ENCODE measurements around the gene NOL3. TPM values are rescaled to one million over a fixed set of nuclear protein-coding genes. Genes with fewer than 3 reads are reported as not detected.

NOL3 gene
- total and polyA plus RNA-seq, 2 of the 13 experiments (the other 11 are each of a cell fraction or from before 2014, with no cell fraction given), result 5.7 to 20.5 TPM

DNA sequence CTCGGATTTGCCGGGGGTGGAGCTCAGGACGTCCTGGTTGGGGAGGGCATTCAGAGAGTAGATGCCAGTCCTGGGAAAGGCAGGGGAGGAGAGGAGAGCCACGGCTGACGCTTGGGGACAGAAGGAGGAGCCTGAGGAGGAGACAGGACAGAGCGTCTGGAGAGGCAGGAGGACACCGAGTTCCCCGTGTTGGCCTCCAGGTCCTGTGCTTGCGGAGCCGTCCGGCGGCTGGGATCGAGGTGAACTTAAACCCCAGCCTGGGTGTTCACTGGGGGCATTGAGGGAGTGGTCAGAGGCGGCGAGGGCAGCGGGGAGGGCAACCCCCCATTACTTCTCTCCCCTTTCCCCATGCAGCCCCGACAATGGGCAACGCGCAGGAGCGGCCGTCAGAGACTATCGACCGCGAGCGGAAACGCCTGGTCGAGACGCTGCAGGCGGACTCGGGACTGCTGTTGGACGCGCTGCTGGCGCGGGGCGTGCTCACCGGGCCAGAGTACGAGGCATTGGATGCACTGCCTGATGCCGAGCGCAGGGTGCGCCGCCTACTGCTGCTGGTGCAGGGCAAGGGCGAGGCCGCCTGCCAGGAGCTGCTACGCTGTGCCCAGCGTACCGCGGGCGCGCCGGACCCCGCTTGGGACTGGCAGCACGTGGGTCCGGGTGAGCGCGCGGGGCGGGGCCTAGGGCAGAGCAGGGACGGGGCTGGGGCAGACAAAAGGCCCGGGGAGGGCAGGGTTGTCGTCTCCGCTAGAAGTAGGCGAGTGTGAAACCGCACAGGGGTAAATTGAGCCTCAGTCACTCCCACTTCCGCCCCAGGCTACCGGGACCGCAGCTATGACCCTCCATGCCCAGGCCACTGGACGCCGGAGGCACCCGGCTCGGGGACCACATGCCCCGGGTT, 3.7 kb downstream of the NOL3 start (continued):
- 0 out of 2 replicates have a peak, but pooled peaks have one; percentile 19 for TF ChIP-seq CAMTA2 (CRISPR knock-in tag; IDR thresholded peaks at IDR 0.05; ENCODE audit: borderline replicate concordance)
- peak; percentile 98 for TF ChIP-seq AKAP8 (CRISPR knock-in tag; IDR thresholded peaks at IDR 0.05)
- no peak for TF ChIP-seq ZNF569 (CRISPR knock-in tag; IDR thresholded peaks at IDR 0.05; ENCODE audit: borderline replicate concordance)
- TF ChIP-seq DRAP1 (CRISPR knock-in tag; IDR thresholded peaks at IDR 0.05), result peak; percentile 78
- TF ChIP-seq ZNF101 (CRISPR knock-in tag; IDR thresholded peaks at IDR 0.05; ENCODE audit: borderline replicate concordance, low read depth), result no peak
- TF ChIP-seq NR2F6 (IDR thresholded peaks at IDR 0.05), result no peak
- TF ChIP-seq NR2F6 (CRISPR knock-in tag; IDR thresholded peaks at IDR 0.05), result peak; percentile 75; the same call in 1 of the 2 replicates
- TF ChIP-seq ZBTB2 (CRISPR knock-in tag; IDR thresholded peaks at IDR 0.05; ENCODE audit: low read depth), result peak; percentile 88
- no peak for TF ChIP-seq MTF1 (CRISPR knock-in tag; IDR thresholded peaks at IDR 0.05)
- no peak for TF ChIP-seq USF2 (IDR thresholded peaks at IDR 0.05; ENCODE audit: low read depth, low read length)
- no peak for TF ChIP-seq USF2 (CRISPR knock-in tag; IDR thresholded peaks at IDR 0.05; ENCODE audit: borderline replicate concordance)
- TF ChIP-seq ZNF781 (CRISPR knock-in tag; IDR thresholded peaks at IDR 0.05; ENCODE audit: borderline replicate concordance, not compliant biosample characterization), result no peak
- TF ChIP-seq WIZ (CRISPR knock-in tag; IDR thresholded peaks at IDR 0.05), result peak; percentile 83
- 0 out of 2 replicates have a peak, but pooled peaks have one; percentile 52 for TF ChIP-seq NFKBIZ (CRISPR knock-in tag; IDR thresholded peaks at IDR 0.05)
- peak; percentile 98 for TF ChIP-seq ZSCAN21 (CRISPR knock-in tag; IDR thresholded peaks at IDR 0.05; ENCODE audit: borderline replicate concordance)
- no peak; the same call in 1 of the 2 replicates for TF ChIP-seq SIX1 (CRISPR knock-in tag; IDR thresholded peaks at IDR 0.05; ENCODE audit: borderline replicate concordance)
- TF ChIP-seq NFE2L1 (CRISPR knock-in tag; IDR thresholded peaks at IDR 0.05; ENCODE audit: borderline replicate concordance), result peak; percentile 68; the same call in 1 of the 2 replicates
- TF ChIP-seq PLRG1 (conservative IDR thresholded peaks at IDR 0.05), result no peak
- no peak; the same call in 1 of the 2 replicates for TF ChIP-seq ZNF703 (CRISPR knock-in tag; IDR thresholded peaks at IDR 0.05; ENCODE audit: borderline replicate concordance)
- peak; percentile 81 for TF ChIP-seq ZNF609 (CRISPR knock-in tag; IDR thresholded peaks at IDR 0.05; ENCODE audit: borderline replicate concordance)
